IMR-90 (cell line): ENCODE data around the gene SETD3. TPM values are rescaled to one million over a fixed set of nuclear protein-coding genes. Genes with fewer than 3 reads are reported as not detected.
A peak's percentile ranks its signal among the peaks of the same experiment; 100 is the strongest.

Experiments used
- ATAC-seq: fragments of 200-7000 bp; cut with Tn5 transposase; 2 replicates; pipeline ENCODE4 v1.9.1; 2020; ENCODE audit warnings: low read depth, mild to moderate bottlenecking, moderate library complexity
- BruUV-seq: library from RNA; stranded (reverse); fragments of 400-500 nt; replicated peaks from 2 replicates; lab custom pipeline; 2021; lab: Mats Ljungman, UMichigan
- CTCF ChIA-PET: fragments of 300-600 bp; formaldehyde crosslinking; extraction: SDS; loops from one replicate; lab custom pipeline; 2021; ENCODE audit warnings: antibody characterized with exemption; lab: Yijun Ruan, JAX
- POLR2A ChIA-PET: fragments of 300-600 bp; sonication (Branson Sonifier 250); formaldehyde crosslinking; loops from one replicate; lab custom pipeline; 2022; ENCODE audit warnings: antibody characterized with exemption; ENCODE audit not compliant: unreplicated experiment; lab: Charles Lee
- DNase-seq: peaks from one replicate; pipeline ENCODE4 v3.0.0; 2013
- H2AFZ ChIP-seq: replicated peaks from 2 replicates; pipeline ENCODE3; 2013; ENCODE audit warnings: low read length, mild to moderate bottlenecking; ENCODE audit not compliant: poor library complexity
- H2AK5ac ChIP-seq: 2 replicates; pipeline ENCODE4 v1.6.1; 2013; ENCODE audit warnings: low read depth, low read length, inconsistent platforms
- H2AK9ac ChIP-seq: replicated peaks from 2 replicates; pipeline ENCODE3; 2013; ENCODE audit warnings: mild to moderate bottlenecking, low read depth, low read length, moderate library complexity; ENCODE audit not compliant: poor library complexity
- H2BK120ac ChIP-seq: 2 replicates; pipeline ENCODE4 v1.6.1; 2013; ENCODE audit warnings: low read depth, low read length, inconsistent platforms
- H2BK15ac ChIP-seq: 3 replicates; pipeline ENCODE4 v1.6.1; 2013; ENCODE audit warnings: low read depth, low read length, inconsistent platforms
- H2BK20ac ChIP-seq: 2 replicates; pipeline ENCODE4 v1.6.1; 2013; ENCODE audit warnings: low read depth, mild to moderate bottlenecking, inconsistent platforms, low read length, moderate library complexity
- H2BK5ac ChIP-seq: 2 replicates; pipeline ENCODE4 v1.6.1; 2013; ENCODE audit warnings: mild to moderate bottlenecking, low read depth, low read length, inconsistent platforms; ENCODE audit not compliant: poor library complexity, severe bottlenecking
- H3K14ac ChIP-seq: replicated peaks from 2 replicates; pipeline ENCODE4 v1.6.1; 2013; ENCODE audit warnings: low read depth, low read length, inconsistent platforms
- H3K18ac ChIP-seq: 2 replicates; pipeline ENCODE4 v1.6.1; 2013; ENCODE audit warnings: low read depth, low read length, control low read depth
- H3K23ac ChIP-seq: 2 replicates; pipeline ENCODE4 v1.6.1; 2013; ENCODE audit warnings: low read depth, low read length, inconsistent platforms
- H3K27ac ChIP-seq: 2 replicates; pipeline ENCODE4 v1.5.1; 2013; ENCODE audit warnings: mild to moderate bottlenecking, control low read depth, low read length; ENCODE audit not compliant: insufficient read depth
- H3K27me3 ChIP-seq: 2 replicates; pipeline ENCODE4 v1.6.1; 2013; ENCODE audit warnings: low read length; ENCODE audit not compliant: control insufficient read depth, insufficient read depth
- H3K36me3 ChIP-seq: 2 replicates; pipeline ENCODE4 v1.6.1; 2013; ENCODE audit warnings: low read length, mixed read lengths; ENCODE audit not compliant: control insufficient read depth, insufficient read depth
- H3K4ac ChIP-seq: 2 replicates; pipeline ENCODE4 v1.6.1; 2013; ENCODE audit warnings: low read depth, low read length, inconsistent platforms
- H3K4me1 ChIP-seq: 2 replicates; pipeline ENCODE4 v1.6.1; 2013; ENCODE audit warnings: low read length, mixed read lengths; ENCODE audit not compliant: control insufficient read depth, insufficient read depth
- H3K4me2 ChIP-seq: 2 replicates; pipeline ENCODE4 v1.6.1; 2013; ENCODE audit warnings: low read depth, mild to moderate bottlenecking, control low read depth, low read length, moderate library complexity
- H3K4me3 ChIP-seq: 2 replicates; pipeline ENCODE4 v1.5.1; 2013; ENCODE audit warnings: low read depth, mild to moderate bottlenecking, control low read depth, low read length, moderate library complexity; ENCODE audit not compliant: insufficient read depth
- H3K56ac ChIP-seq: 2 replicates; pipeline ENCODE4 v1.6.1; 2013; ENCODE audit warnings: low read length, inconsistent platforms; ENCODE audit not compliant: insufficient read depth; ENCODE audit errors: extremely low read depth
- H3K79me1 ChIP-seq, 2 experiments: 2 replicates each; pipeline ENCODE4 v1.6.1; 2013; ENCODE audit warnings: low read length in 2 of 2, inconsistent platforms in 1 of 2, low read depth in 1 of 2
- H3K9ac ChIP-seq: 2 replicates; pipeline ENCODE4 v1.6.1; 2013; ENCODE audit warnings: low read depth, low read length, control low read depth
- H3K9me1 ChIP-seq: 2 replicates; pipeline ENCODE4 v1.6.1; 2013; ENCODE audit warnings: low read length, inconsistent platforms; ENCODE audit not compliant: insufficient read depth
- H3K9me3 ChIP-seq: 2 replicates; pipeline ENCODE4 v1.6.1; 2013; ENCODE audit warnings: low read length; ENCODE audit not compliant: control insufficient read depth, insufficient read depth
- H4K20me1 ChIP-seq: 2 replicates; pipeline ENCODE4 v1.6.1; 2013; ENCODE audit warnings: low read length, inconsistent platforms; ENCODE audit not compliant: insufficient read depth
- H4K5ac ChIP-seq: 2 replicates; pipeline ENCODE4 v1.6.1; 2013; ENCODE audit warnings: mild to moderate bottlenecking, low read depth, low read length, control low read depth
- H4K8ac ChIP-seq, 2 experiments: 2 replicates each; pipeline ENCODE4 v1.6.1; 2013; ENCODE audit warnings: low read depth in 2 of 2, low read length in 2 of 2, control low read depth in 1 of 2, inconsistent platforms in 1 of 2
- H4K91ac ChIP-seq: 2 replicates; pipeline ENCODE4 v1.6.1; 2013; ENCODE audit warnings: low read depth, low read length, inconsistent platforms; ENCODE audit not compliant: insufficient read depth
- CTCF ChIP-seq: conservative IDR thresholded peaks from 2 replicates; pipeline ENCODE4 v1.5.1; 2012; ENCODE audit warnings: mild to moderate bottlenecking, low read depth, low read length, improper control_type of control experiment
- RCOR1 ChIP-seq: IDR thresholded peaks from 2 replicates; pipeline ENCODE4 v1.6.1; 2012; ENCODE audit warnings: mild to moderate bottlenecking, low read length, improper control_type of control experiment; ENCODE audit not compliant: insufficient replicate concordance
- WGBS, 2 experiments: methylation state at CpG; one replicate each; pipeline versions ENCODE4 v1.1.5 to v1.1.7; 2013; ENCODE audit warnings: missing lambda C conversion rate in 2 of 2; ENCODE audit not compliant: insufficient read length in 1 of 2; ENCODE audit errors: extremely low coverage in 2 of 2; 5-methylcytosine and 5-hydroxymethylcytosine counted together
- dilution Hi-C: fragments of 300-500 bp; cut with HindIII; formaldehyde crosslinking; loops from one replicate; pipeline ENCODE4 v1.14.3; 2018; ENCODE audit warnings: low sequenced_read_pairs; ENCODE audit not compliant: unreplicated experiment
- in situ Hi-C: fragments of 300-500 bp; cut with MboI; formaldehyde crosslinking; loops from 3 replicates; pipeline ENCODE4 v1.14.3; 2019; ENCODE audit warnings: low sequenced_read_pairs, inconsistent platforms, mixed read lengths
- intact Hi-C: fragments of 100-400 bp; cut with micrococcal nuclease; formaldehyde crosslinking; loops from 2 replicates; pipeline ENCODE4 v1.10.0; 2022
- polyA plus RNA-seq, 3 experiments: library from polyadenylated mRNA; depleted of rRNA; stranded (reverse); fragments of >200 nt; gene quantifications; 2 replicates each; pipeline ENCODE4 v1.2.3, GENCODE V29; 2012; ENCODE audit warnings: low replicate concordance in 1 of 3
- total RNA-seq: library from RNA; depleted of rRNA; stranded (reverse); fragments of >200 nt; gene quantifications from 2 replicates; pipeline ENCODE4 v1.2.3, GENCODE V29; 2012

Gene SETD3
- total and polyA plus RNA-seq, 2 of the 4 experiments (the other 2 are of a cell fraction) = 18.8 to 31.9 TPM

- ChIA-PET POLR2A (no interaction called here), CTCF (interaction anchor here (0.7 to 1.0 kb wide), 2 partner anchors 10 to 23 kb away, joined by 3 to 4 read pairs; no protein-coding TSS in a partner anchor)
- no peak overlapping the region for H3K9ac ChIP-seq
- H4K5ac ChIP-seq = no peak overlapping the region
- H3K4me2 ChIP-seq = no peak overlapping the region
- peaks cover 4 to 17% of the 10 kb centered on the region in 2 experiments; a peak in 3 of 4 replicates for H3K79me1 ChIP-seq
- H3K36me3 ChIP-seq = peaks cover 11% of the 10 kb centered on the region
- WGBS, 2 experiments = no CpG with 5 or more reads among the region's 7 CpGs
- H3K14ac ChIP-seq = no peak overlapping the region
- no peak overlapping the region for H3K23ac ChIP-seq
- H3K18ac ChIP-seq = no peak overlapping the region
- no peak overlapping the region for H4K91ac ChIP-seq
- in situ Hi-C loops (no loop called here), intact Hi-C loops (no loop called here), dilution Hi-C loops (no loop called here)
- ATAC-seq (no peak; the same call in 1 of the 2 replicates), DNase-seq (no peak)
- H2AFZ ChIP-seq = no peak overlapping the region
- no peak overlapping the region for H2BK120ac ChIP-seq
- no peak overlapping the region for H3K27ac ChIP-seq
- H3K27me3 ChIP-seq = no peaks in the 10 kb centered on the region
- no peak overlapping the region for H3K4me3 ChIP-seq
- H3K9me1 ChIP-seq = peaks cover 3% of the 10 kb centered on the region; the same call in 1 of the 2 replicates
- no peak overlapping the region for H4K8ac ChIP-seq
- H2AK5ac ChIP-seq = no peak overlapping the region
- no peak overlapping the region for H3K4ac ChIP-seq
- no peak overlapping the region for H2BK15ac ChIP-seq
- no TSS peak for BruUV-seq
- H4K20me1 ChIP-seq = no peaks in the 10 kb centered on the region; the same call in 1 of the 2 replicates
- no peak overlapping the region for H3K56ac ChIP-seq
- peaks cover 5% of the 10 kb centered on the region for H3K4me1 ChIP-seq
- no peak overlapping the region for H2BK5ac ChIP-seq
- peaks cover 5% of the 10 kb centered on the region; the same call in 1 of the 2 replicates for H3K9me3 ChIP-seq
- 0 out of 2 replicates have a peak, but pooled peaks have one; percentile 17 for TF ChIP-seq CTCF
- no peak for TF ChIP-seq RCOR1
- H2BK20ac ChIP-seq = no peak overlapping the region
- H2AK9ac ChIP-seq = no peak overlapping the region
These were observed 50.2 kb downstream of the SETD3 start for GRCh38 chr14:99430491-99430890.
